HG03571 (cell line): ENCODE measurements around the gene PDE4D.

Experiments used
- ATAC-seq: cut with Tn5 transposase; IDR thresholded peaks from one replicate; pipeline ENCODE4 v1.9.1; 2021; ENCODE audit not compliant: unreplicated experiment

The PDE4D gene

GRCh38 chr5:59893429-59894227 lies at the start of gene PDE4D:
Gene PDE4D, minus strand, starts transcription at chr5:59893726.
- ATAC-seq = no peak

- no peak for ATAC-seq
Observed at GRCh38 chr5:59937633-59938032, 44.1 kb upstream of the PDE4D start.

GRCh38 chr5:59923465-59923864 lies 29.9 kb upstream of the PDE4D start:
- no peak for ATAC-seq

GRCh38 chr5:59922220-59922619 lies 28.7 kb upstream of the PDE4D start:
- ATAC-seq = no peak

GRCh38 chr5:59921816-59922215 lies 28.3 kb upstream of the PDE4D start:
- ATAC-seq = no peak

GRCh38 chr5:59919484-59919883 lies 26.0 kb upstream of the PDE4D start:
- ATAC-seq = no peak

GRCh38 chr5:59917121-59917520 lies 23.6 kb upstream of the PDE4D start:
- ATAC-seq = no peak

GRCh38 chr5:59905188-59905587 lies 11.7 kb upstream of the PDE4D start:
- no peak for ATAC-seq

GRCh38 chr5:59897075-59897474 lies 3.5 kb upstream of the PDE4D start:
- no peak for ATAC-seq

GRCh38 chr5:59891962-59892643 lies 1.4 kb downstream of the PDE4D start:
- ATAC-seq = no peak

GRCh38 chr5:59887274-59887673 lies 6.3 kb downstream of the PDE4D start:
- no peak for ATAC-seq

- no peak for ATAC-seq
Observed at GRCh38 chr5:59874675-59875074, 18.9 kb downstream of the PDE4D start.

- ATAC-seq = no peak
Observed at GRCh38 chr5:59873113-59873512, 20.4 kb downstream of the PDE4D start.

GRCh38 chr5:59866661-59867060 lies 26.9 kb downstream of the PDE4D start:
- no peak for ATAC-seq

- ATAC-seq = no peak
Observed at GRCh38 chr5:59864718-59865117, 28.8 kb downstream of the PDE4D start.

- ATAC-seq = no peak
Observed at GRCh38 chr5:59863777-59864176, 29.7 kb downstream of the PDE4D start.

- no peak for ATAC-seq
Observed at GRCh38 chr5:59856358-59856757, 37.2 kb downstream of the PDE4D start.

- ATAC-seq = no peak
Observed at GRCh38 chr5:59850766-59851165, 42.8 kb downstream of the PDE4D start.

GRCh38 chr5:59847586-59847985 lies 45.9 kb downstream of the PDE4D start:
- ATAC-seq = no peak

GRCh38 chr5:59845730-59846129 lies 47.8 kb downstream of the PDE4D start:
- ATAC-seq = no peak

- ATAC-seq = no peak
Observed at GRCh38 chr5:59843511-59844213, 49.9 kb downstream of the PDE4D start.

GRCh38 chr5:59842999-59843398 lies 50.5 kb downstream of the PDE4D start:
- no peak for ATAC-seq
